Stimulated activated CD4-positive, alpha-beta T cell treated with anti-CD3 and anti-CD28 coated beads, Interleukin-12 subunit alpha, Interleukin-12 subunit beta, amount 100 ng/mL, for 48 hours (primary cell): Measurements from ENCODE around the gene OR6B2.

Experiments
- DNase-seq, 3 donors: peaks; one replicate each; pipeline ENCODE4 v3.0.0-alpha.2; 2020; ENCODE audit warnings: low read depth in 2 of 3, low spot score in 1 of 3

Gene OR6B2

GRCh38 chr2:239983004-239983778 is 47.0 kb downstream of the OR6B2 start:
- no peak for DNase-seq
